D721Med (cell line): ENCODE data around the gene CAMK2B.

ENCODE experiments used
- DNase-seq: peaks from one replicate; pipeline ENCODE4 v3.0.0; 2011; ENCODE audit warnings: low spot score; ENCODE audit not compliant: insufficient read length
- FAIRE-seq: peaks from 2 replicates; lab custom pipeline; 2011; peaks lifted over from hg19 to GRCh38; lab: Jason Lieb, UNC
- CTCF ChIP-seq: IDR thresholded peaks from 2 replicates; pipeline ENCODE4 v1.5.1; 2012; ENCODE audit warnings: mild to moderate bottlenecking, control low read depth; ENCODE audit not compliant: insufficient read depth; ENCODE audit errors: missing control alignments

Gene CAMK2B

GRCh38 chr7:44220046-44220357, 105.4 kb downstream of the CAMK2B start:
- no peak for TF ChIP-seq CTCF
- FAIRE-seq (no peak), DNase-seq (no peak)

GRCh38 chr7:44219371-44220045, 105.9 kb downstream of the CAMK2B start:
- DNase-seq: no peak
- FAIRE-seq: no peak
- no peak for TF ChIP-seq CTCF

GRCh38 chr7:44218418-44219201, 106.8 kb downstream of the CAMK2B start:
- DNase-seq (no peak), FAIRE-seq (no peak)
- TF ChIP-seq CTCF: no peak

- no peak for DNase-seq
- FAIRE-seq: no peak
- no peak for TF ChIP-seq CTCF
These were observed 107.5 kb downstream of the CAMK2B start for GRCh38 chr7:44217852-44218402.

GRCh38 chr7:44217223-44217714, 108.1 kb downstream of the CAMK2B start:
- DNase-seq: no peak
- no peak for FAIRE-seq
- TF ChIP-seq CTCF: no peak

- no peak for DNase-seq
- no peak for FAIRE-seq
- TF ChIP-seq CTCF: no peak
These were observed 108.7 kb downstream of the CAMK2B start for GRCh38 chr7:44216521-44217222.
